A549 (cell line): Measurements from ENCODE around the gene EP400.
"Not testable (repeated sequence)": the region's sequence is repeated elsewhere in the genome, so short reads cannot be mapped to it uniquely, and the experiment has no call there.

Source experiments
- BCL3 ChIP-seq: fragments of >200 bp; sonication (Bioruptor Twin); formaldehyde crosslinking; IDR thresholded peaks from 3 replicates; pipeline ENCODE4 v1.6.1; 2016
- CTCF ChIP-seq: fragments of >200 bp; sonication (Bioruptor Twin); formaldehyde crosslinking; IDR thresholded peaks from 3 replicates; pipeline ENCODE4 v1.5.1; 2016
- EP300 ChIP-seq, 2 experiments: fragments of >200 bp; sonication (Bioruptor Twin); formaldehyde crosslinking; IDR thresholded peaks; 2 replicates in 1 of 2; 3 replicates in 1 of 2; pipeline ENCODE4 v1.6.1; 2016 to 2017
- MAFK ChIP-seq: fragments of 450-650 bp; IDR thresholded peaks from 2 replicates; pipeline ENCODE4 v1.6.1; 2014; ENCODE audit not compliant: partially characterized antibody
- MAX ChIP-seq: IDR thresholded peaks from 2 replicates; pipeline ENCODE4 v1.6.1; 2012
- MYC ChIP-seq: IDR thresholded peaks from 2 replicates; pipeline ENCODE4 v1.6.1; 2012; ENCODE audit warnings: mild to moderate bottlenecking, inconsistent platforms, low read length, improper control_type of control experiment, borderline replicate concordance
- POLR2A ChIP-seq: IDR thresholded peaks from 2 replicates; pipeline ENCODE4 v1.6.1; 2012; ENCODE audit warnings: mild to moderate bottlenecking, low read length
- REST ChIP-seq: fragments of 200-600 bp; sonication (generic); IDR thresholded peaks from 2 replicates; pipeline ENCODE4 v1.6.1; 2016; ENCODE audit warnings: antibody characterized with exemption, mild to moderate bottlenecking, moderate library complexity
- SMC3 ChIP-seq: fragments of >200 bp; sonication (Bioruptor Twin); formaldehyde crosslinking; IDR thresholded peaks from 3 replicates; pipeline ENCODE4 v1.6.1; 2018; ENCODE audit warnings: inconsistent platforms
- TP53 ChIP-seq: fragments of 250-450 bp; sonication (Bioruptor Pico); IDR thresholded peaks from 2 replicates; pipeline ENCODE4 v1.5.0; 2021; ENCODE audit warnings: mild to moderate bottlenecking, moderate library complexity
- USF2 ChIP-seq: fragments of 450-650 bp; IDR thresholded peaks from 2 replicates; pipeline ENCODE4 v1.6.1; 2014; ENCODE audit warnings: antibody characterized with exemption
- ZSCAN20 ChIP-seq: fragments of 250-450 bp; sonication (Bioruptor Pico); IDR thresholded peaks from 2 replicates; pipeline ENCODE4 v1.8.0; 2022; ENCODE audit warnings: mild to moderate bottlenecking, moderate library complexity

- TF ChIP-seq CTCF; MAX; POLR2A; TP53; BCL3; MYC; ZSCAN20 (CRISPR knock-in tag); SMC3; MAFK; EP300 (IDR thresholded peaks at IDR 0.05); REST; USF2: not testable (repeated sequence)
Measured at GRCh38 chr12:132080515-132080914, 130.8 kb downstream of the EP400 start.
